Measurements from ENCODE around the gene RLBP1.

DNA sequence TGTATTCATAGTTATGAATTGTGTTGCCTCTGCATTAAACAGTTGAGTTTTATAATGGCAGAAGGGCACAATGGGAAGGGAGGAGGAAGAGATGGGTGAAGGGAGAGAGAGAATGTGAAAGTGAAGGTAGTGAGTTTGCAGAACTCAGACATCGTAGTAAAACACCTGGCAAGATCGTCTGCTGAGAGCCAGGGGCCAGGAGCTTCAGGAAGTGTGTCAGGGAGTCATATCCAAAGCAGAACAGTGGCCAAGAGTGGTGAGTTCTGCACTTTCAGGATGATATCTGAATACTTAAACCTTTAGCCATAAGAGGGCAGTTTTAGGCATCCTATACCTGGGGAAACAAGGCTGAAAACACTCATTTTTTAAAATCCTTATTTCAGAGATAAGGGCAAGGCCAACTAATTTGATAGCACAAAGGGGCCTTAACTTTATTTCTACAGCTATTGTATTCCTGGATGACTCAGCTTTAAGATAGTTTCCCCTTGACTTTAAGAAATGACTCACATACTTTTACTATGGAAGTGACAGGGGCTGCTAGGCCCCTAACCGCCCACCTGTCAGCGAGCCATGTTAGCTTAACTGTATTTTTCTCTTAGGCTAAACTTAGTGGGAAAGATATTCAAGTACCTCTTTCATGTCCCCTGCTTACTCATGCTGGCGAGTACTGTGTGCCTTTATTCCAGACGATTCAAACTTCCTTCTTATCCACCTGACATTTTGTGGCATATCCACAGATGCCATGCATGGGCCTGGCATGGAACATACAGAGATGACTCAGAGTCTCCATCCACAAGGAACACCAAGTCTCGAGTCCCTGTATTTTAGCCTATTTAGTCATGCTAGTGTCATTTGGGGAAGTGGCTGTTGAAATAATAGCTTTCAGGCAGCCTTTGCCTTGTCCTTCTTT is 53.9 kb downstream of the RLBP1 start:
- no peak for TF ChIP-seq EZH2 (IDR thresholded peaks at IDR 0.05; ENCODE audit: insufficient read depth, poor library complexity, severe bottlenecking)
- TF ChIP-seq EZH2phosphoT487 (IDR thresholded peaks at IDR 0.05; ENCODE audit: insufficient read depth, low read depth): no peak

Data from GM23248 (cell line).